ENCODE data around the gene KRT1.

The KRT1 gene

GRCh38 chr12:52628111-52628507 lies 52.1 kb downstream of the KRT1 start:
- no peak overlapping the region for H3K4me3 ChIP-seq (ENCODE audit: low read length)
- H3K79me2 ChIP-seq (ENCODE audit: control insufficient read depth, low read length): no peaks in the 10 kb centered on the region
- H3K9me2 ChIP-seq (replicated peaks; ENCODE audit: control insufficient read depth, low read length): no peaks in the 10 kb centered on the region
- H3K9me3 ChIP-seq (ENCODE audit: control insufficient read depth, insufficient read depth, low read length): no peaks in the 10 kb centered on the region
- H3K36me3 ChIP-seq (ENCODE audit: control insufficient read depth, low read length): no peaks in the 10 kb centered on the region
- TF ChIP-seq CTCF (IDR thresholded peaks at IDR 0.05; ENCODE audit: low read depth, low read length, poor library complexity, severe bottlenecking) (no peak), EZH2phosphoT487 (IDR thresholded peaks at IDR 0.05; ENCODE audit: borderline replicate concordance, low read length) (no peak)
- H3K27me3 ChIP-seq (ENCODE audit: control insufficient read depth, low read length): peaks cover 12% of the 10 kb centered on the region; the same call in 1 of the 2 replicates
- no peaks in the 10 kb centered on the region for H4K20me1 ChIP-seq (ENCODE audit: control insufficient read depth, insufficient read depth, low read depth, low read length)
- H3K4me1 ChIP-seq (ENCODE audit: control insufficient read depth, low read length): no peaks in the 10 kb centered on the region
- no peak overlapping the region for H3K4me2 ChIP-seq (ENCODE audit: low read length)
- no peak overlapping the region for H3K27ac ChIP-seq (ENCODE audit: low read depth, low read length)
- H3F3A ChIP-seq (ENCODE audit: control insufficient read depth, insufficient read depth): no peaks in the 10 kb centered on the region

GRCh38 chr12:52627395-52628110 lies 52.7 kb downstream of the KRT1 start:
- H3K9me3 ChIP-seq (ENCODE audit: control insufficient read depth, insufficient read depth, low read length): no peaks in the 10 kb centered on the region
- no peaks in the 10 kb centered on the region for H4K20me1 ChIP-seq (ENCODE audit: control insufficient read depth, insufficient read depth, low read depth, low read length)
- no peak overlapping the region for H3K27ac ChIP-seq (ENCODE audit: low read depth, low read length)
- no peaks in the 10 kb centered on the region for H3K36me3 ChIP-seq (ENCODE audit: control insufficient read depth, low read length)
- no peaks in the 10 kb centered on the region for H3K4me1 ChIP-seq (ENCODE audit: control insufficient read depth, low read length)
- peaks cover 12% of the 10 kb centered on the region; the same call in 1 of the 2 replicates for H3K27me3 ChIP-seq (ENCODE audit: control insufficient read depth, low read length)
- H3K4me3 ChIP-seq (ENCODE audit: low read length): no peak overlapping the region
- no peaks in the 10 kb centered on the region for H3F3A ChIP-seq (ENCODE audit: control insufficient read depth, insufficient read depth)
- no peak overlapping the region for H3K4me2 ChIP-seq (ENCODE audit: low read length)
- H3K9me2 ChIP-seq (replicated peaks; ENCODE audit: control insufficient read depth, low read length): no peaks in the 10 kb centered on the region
- TF ChIP-seq EZH2phosphoT487 (IDR thresholded peaks at IDR 0.05; ENCODE audit: borderline replicate concordance, low read length): no peak
- no peak for TF ChIP-seq CTCF (IDR thresholded peaks at IDR 0.05; ENCODE audit: low read depth, low read length, poor library complexity, severe bottlenecking)
- no peaks in the 10 kb centered on the region for H3K79me2 ChIP-seq (ENCODE audit: control insufficient read depth, low read length)

Data from DOHH2 (cell line).